ENCODE data around the gene CXCL11.

DNA sequence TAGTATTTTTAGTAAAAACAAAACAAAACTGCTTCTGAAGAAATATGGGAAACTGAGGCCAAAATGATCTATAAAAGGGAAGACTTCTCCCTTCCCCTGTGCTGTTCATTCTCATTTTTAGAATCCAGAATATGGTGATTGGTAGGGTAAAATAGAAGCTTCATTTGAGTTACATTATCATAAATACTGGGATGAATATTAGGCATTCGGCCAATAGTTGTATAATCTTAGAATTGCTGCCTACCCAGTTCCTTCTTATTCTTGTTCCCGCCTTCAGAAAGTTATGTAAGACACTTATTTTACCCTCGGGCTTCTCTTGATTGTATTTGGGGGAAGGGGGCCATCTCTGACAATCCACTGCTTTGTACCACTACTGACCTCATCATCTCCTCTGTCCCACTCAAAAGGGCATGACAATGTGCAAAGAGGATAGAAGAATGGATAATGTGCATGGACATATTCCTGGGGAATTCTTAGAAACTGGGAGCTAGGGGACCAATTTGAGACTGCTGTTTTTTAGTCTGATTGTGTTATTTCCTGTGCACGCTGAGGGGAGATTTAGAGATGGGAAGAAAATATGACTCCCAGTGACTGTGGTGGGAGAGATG, 39.2 kb upstream of the CXCL11 start:
- TF ChIP-seq EZH2 (IDR thresholded peaks at IDR 0.05) (no peak), POLR2AphosphoS5 (IDR thresholded peaks at IDR 0.05; ENCODE audit: borderline replicate concordance, low read depth, low read length) (no peak; the same call in 1 of the 2 replicates), FOXP2 (optimal IDR thresholded peaks at IDR 0.05; ENCODE audit: control extremely low read depth, extremely low read length, insufficient read depth) (no peak)

All from SK-N-MC (cell line).